Measurements from ENCODE around the gene HIF1A.
"Not testable (repeated sequence)": the region's sequence is repeated elsewhere in the genome, so short reads cannot be mapped to it uniquely, and the experiment has no call there.

The HIF1A gene

DNA sequence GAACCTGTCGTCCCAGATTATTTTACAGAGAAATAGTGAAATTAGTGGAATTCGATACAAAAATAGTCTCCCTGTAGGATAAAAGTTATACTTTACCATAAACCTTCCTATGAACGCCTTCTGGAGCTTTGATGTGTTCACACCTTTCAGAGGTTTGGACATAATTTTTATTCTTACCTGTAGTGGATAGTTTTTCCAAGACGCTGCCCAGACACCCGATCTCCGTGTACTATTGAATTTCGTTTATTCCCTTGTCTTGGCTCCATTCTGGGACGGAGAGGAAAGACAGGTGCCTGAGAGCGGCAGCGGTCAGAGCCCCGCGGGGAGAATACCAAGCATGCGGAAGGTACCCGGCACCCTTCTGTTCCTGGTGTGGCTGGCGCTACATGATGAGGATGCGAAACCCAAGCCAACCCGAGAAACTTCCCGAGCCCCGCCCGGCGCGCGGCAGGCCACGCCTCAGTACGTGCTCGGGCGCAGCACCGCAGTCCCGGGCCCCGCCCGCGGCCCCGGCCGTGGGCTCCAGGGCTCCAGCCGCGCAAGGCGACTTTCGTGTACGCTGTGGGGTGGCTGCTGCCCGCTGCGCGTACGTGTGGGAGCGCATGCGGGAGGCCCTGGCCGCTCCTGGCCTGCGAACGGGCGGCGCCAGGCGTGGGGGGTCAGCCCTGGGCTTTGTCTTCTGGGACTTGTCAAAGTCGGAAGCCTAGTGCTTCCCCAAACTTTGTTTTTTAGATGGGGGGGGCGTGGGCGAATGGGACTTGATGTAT, 55.6 kb downstream of the HIF1A start:
- DNase-seq: peak; percentile 80

DNA sequence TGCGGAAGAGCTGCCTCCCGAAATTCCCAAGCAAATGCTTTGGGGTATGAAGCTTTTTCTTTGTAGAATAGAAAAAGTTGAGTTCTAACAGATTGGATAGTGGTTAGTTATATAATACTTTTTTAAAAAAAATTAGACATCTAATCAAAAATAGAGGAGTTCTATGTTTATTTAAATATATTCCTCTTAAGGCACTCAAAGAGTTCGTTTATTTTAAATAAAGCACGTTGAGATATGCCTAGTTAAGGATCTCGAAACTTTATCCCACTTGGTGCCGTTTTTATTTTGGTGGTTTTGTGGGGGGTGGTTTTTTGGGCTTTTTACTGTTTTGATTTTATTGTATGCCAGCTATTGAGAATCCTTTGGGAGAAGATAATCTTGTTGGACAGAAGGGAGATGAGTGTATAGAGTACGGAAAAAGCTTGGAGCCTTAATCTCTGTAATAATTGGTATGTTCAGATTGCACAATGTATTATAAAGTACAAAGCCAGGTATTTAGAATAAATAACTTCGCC, 56.2 kb downstream of the HIF1A start:
- DNase-seq: no peak

DNA sequence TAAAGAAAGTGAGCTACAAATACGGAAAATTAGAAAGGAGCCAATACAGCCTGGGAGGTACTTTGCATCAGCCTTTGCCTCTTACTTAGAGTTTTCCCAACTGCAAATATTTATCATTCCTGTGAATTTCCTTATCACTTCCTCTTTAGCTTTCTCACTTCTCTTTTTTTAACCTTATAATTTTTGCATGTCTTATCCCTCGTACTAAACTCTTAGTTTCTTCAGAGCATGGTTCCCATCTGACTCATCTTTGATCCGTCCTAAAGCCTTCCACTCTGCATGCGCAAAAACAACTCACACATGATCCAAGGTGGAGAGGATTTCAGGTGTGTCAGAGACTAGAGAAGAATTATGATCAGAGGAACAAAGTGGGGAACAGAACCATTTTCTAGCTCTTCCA, 57.3 kb downstream of the HIF1A start:
- no peak for DNase-seq

DNA sequence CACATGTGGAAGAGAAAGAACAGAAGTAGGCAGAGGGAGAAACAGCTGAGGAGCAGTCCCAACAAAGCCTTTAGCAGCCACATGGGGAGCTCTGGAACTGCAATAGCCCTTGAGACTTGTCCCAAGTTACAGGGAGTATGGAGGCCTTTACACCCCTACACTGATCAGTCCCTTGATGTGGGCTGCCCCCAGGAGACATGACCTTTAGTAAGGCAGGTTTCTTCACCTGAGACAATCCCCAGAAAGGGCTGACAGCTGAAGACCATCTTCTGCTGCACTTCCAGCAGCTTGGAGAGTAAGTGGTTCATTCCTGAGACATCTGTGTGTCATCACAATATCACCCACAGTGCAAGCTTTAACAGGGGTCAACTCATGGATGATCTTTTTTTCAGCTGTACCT, 58.3 kb downstream of the HIF1A start:
- DNase-seq: no peak

DNA sequence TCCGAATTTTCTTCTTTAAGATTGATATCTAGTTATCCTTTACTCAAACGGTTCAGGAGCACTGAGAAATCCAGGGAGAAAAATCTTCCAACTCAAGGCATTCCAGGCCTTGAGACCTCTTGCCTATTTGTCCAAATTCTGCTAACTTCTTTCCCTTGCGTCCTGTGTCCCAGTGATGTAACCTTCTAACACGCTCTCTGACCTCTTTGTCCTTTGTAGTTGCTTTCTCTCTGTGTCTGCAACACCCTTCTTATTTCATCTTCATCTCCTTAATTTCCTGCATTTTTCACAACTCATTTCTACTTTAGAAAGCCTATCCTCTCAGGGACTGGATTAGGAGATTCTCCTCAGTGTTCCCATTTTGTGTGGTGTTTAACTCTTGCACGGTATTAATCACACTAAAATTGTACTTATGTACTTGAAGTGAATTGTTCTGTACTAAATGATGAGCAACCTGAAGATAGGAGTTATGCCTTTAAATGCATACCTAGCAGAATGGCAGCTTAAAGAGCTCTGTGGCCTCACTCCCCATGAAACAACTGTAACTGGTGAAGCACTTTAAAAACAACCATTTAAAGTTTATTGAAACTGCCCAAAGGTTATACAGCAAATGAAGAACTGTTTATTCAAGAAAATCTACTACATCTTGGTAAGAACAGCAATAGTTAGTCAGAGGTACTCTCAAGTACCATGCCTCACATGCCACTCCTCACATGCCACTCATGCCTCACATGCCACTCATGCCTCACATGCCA, 59.5 kb downstream of the HIF1A start:
- no peak for DNase-seq

DNA sequence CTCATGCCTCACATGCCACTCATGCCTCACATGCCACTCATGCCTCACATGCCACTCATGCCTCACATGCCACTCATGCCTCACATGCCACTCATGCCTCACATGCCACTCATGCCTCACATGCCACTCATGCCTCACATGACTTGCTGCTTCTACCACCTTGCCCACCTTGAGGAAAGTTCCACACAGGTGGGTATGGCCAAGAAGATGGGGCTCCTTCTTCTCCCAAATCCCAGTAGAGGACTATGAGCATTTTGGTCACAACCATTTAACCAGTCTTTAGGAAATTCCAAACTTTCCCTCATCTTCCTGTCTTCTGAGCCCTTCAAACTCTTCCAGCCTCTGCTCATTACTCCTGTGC, 60.0 kb downstream of the HIF1A start:
- DNase-seq: not testable (repeated sequence)

DNA sequence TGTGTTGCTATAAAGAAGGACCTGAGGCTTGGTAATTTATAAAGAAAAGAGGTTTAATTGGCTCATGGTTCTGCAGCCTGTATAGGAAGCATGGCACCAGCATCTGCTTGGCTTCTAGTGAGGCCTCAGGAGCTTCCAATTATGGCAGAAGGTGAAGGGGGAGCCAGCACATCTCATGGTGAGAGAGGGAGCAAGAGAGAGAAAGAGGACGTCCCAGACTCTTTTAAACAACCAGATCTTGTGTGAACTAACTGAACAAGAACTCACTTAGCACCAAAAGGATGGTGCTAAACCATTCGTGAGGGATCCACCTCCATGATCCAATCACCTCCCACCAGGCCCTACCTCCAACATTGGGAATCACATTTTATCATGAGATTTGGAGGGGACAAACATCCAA, 60.8 kb downstream of the HIF1A start:
- DNase-seq: no peak

DNA sequence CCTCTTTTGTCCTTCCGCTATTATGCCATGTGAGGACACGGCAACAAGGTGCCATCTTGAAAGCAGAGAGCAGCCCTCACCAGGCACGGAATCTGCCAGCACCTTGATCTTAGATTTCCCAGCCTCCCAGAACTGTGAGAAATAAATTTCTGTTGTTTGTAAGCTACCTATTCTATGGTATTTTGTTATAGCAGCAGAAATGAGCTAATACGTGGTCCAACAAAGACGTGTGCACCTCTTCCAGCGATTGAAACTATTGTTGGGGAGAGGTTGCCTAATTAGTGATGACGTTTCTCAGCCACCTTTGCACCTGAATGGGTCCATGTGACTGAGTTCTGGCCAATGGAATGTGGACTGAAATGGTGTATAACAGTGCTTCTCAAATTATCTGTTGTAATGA, 64.6 kb downstream of the HIF1A start:
- no peak for DNase-seq

DNA sequence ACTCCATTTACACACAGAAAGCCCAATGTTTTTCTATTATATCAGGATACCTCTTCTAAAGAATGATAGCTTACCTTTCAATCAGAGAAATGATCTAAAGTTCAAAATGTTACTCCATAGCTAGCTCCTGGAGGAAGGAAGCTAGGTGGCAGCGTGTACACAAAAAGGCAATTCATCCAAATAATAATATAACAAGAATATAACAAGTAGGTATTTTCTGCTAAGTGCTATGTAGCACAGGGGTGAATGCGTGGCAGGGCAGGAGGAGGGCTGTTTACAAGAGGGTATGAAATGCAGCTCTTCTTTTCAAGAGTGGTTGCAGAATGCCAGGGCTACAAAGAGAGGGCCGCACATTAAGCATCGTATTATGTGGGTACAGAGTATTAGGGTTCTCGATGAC, 66.2 kb downstream of the HIF1A start:
- DNase-seq: peak; percentile 36

DNA sequence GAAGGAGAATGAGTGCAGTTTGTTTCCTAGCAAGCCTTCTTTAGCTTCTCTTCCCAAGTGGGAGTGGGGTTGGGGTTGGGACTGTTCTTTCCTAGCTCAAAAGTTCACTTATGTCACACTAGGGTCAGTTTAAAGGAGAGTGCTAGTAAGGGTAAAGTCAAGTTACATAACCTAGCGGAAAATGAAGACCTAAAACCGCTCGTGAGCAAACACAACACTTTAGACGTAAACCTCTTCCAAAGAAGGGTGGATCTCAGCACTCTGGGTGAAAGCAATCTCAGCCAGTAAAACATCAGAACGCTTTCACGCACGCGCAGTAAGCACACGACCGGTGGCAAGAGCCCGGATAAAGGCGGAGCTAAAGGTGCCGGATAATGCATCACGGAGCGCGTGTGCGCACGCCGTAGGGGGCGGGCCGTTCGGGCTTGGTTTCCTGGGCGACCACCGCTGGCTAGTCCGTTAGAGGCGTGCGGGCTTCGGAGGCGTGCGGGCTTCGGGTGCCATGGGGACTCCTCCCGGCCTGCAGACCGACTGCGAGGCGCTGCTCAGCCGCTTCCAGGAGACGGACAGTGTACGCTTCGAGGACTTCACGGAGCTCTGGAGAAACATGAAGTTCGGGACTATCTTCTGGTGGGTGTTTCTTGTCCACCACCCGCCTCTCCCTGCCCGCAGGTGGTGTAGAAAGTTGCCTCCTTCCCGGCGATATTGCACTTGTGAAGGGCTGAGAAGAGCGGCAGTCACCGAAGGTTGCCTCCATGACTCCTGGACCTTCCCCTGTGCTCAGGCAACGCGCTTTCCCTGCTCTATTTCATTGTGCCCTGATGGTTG, 66.9 kb downstream of the HIF1A start, which contains the start of gene SNAPC1:
TSS of gene SNAPC1 (plus strand) at position 462 of the 828 bp plus-strand sequence. CDS start at position 503, 41 bp downstream.
- peak; percentile 95 for DNase-seq

DNA sequence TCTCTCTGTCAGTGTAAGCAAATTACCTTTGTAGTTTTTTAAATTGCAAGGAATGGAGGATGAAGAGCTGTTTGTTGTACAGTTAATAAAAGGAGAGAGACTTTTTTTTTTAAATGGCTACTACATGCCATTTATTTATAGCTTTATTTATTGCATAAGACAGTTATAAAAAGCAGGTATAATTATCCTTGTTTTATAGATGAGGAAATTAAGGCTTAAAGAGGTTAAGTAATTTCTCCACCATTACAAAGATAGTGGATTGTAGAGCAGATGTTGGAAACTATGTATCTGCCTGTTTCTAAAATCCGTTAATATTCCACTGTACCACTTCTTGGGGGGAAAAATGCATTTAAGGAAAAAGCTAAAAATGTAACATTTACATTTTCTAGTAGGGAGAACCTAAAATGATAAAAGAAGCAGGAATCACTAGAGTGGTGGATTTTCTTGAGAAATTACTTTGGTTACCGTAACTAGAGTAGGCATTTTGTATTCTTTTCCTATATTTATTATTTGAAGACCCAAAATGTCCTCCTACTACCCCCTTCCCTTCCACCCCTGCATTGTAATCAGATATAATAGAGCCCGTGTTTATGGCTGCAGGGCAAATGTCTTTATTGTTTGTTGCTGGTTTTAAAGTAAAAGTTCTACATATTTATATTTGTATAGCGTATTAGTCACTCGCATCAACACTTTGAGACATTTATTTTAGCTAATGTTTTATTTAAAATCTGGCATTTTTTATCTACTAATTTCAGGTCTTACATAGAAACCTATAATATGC, 69.2 kb downstream of the HIF1A start:
- DNase-seq: no peak

DNA sequence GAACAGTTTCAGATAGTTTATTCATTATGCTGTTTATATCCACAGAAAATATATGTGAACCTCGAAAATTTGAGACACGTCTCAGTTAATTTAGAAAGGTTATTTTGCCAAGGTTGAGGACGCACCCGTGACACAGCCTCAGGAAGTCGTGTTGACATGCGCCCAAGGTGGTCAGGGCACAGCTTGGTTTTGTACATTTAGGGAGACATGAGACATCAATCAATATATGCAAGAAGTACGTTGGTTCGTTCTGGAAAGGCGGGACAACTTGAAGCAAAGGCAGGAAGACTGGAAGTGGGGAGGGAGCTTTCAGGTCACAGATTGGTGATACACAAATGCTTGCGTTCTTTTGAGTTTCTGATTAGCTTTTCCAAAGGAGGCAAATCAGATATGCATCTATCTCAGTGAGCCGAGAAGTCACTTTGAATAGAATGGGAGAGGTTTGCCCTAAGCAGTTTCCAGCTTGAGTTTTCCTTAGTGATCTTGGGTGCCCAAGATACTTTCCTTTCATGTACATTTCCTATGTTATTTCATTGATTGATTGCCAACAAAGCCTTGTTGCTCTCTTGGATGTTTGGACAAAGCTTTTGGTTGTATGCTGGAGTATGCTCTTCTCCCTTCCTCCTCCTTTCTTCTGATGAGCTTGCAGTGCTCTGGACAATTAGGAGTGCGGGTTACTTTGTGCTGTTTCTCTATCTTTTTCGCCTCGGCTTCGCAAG, 70.1 kb downstream of the HIF1A start:
- no peak for DNase-seq

DNA sequence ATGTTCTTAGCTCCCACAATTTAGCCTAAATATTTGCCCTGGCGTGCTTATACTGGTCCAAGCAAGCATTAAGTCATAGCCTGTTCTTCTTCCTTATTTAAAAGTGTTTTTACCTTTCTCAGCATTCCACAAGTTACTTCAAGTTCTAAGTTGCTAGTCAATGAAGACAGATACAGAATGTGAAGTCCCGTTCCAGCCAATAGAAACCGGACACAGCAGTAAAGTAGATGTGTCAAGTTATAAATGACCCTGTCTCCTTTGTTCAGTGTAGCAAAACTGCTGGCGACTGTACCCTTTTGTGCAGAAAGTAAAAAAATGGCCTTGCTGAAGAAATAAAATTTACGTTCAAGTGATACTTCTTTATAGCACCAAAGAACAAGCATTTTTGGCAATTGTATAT, 70.8 kb downstream of the HIF1A start:
- DNase-seq: no peak

DNA sequence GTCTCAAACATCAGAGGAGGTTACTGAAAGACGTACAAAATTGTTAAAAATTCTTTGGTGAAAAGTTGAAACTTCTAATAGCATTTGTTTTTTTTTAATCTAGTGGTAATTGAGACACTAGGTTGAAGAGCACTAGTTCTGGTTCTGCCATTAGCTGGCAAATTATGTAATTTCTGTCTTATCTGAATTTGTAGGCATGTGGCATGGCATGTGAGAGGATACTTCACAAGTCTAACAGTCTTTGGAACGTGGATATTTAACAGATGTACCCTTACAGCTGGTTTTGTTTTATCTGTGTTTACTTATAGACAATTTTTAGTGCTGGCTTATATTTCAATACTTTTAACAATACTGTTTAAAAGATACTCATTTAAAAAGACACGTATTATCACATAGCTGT, 72.9 kb downstream of the HIF1A start:
- no peak for DNase-seq

DNA sequence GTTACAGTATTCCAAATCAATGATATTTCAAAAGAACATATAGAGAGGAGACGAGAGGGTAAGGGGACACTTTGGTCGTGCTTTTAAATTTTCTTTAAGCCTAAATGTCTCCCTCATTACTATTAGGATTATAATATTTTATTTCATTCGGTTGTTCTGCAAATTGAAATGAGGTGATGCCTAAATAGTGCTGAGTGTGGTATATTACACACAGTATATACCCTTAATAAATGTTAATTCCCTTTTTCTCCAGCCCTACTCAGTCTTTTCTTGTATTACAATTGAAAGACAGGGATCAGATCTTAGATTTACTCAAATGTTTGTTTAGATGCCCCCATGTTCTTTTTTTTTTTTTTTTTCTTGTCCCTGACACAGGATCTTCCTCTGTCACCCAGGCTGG, 74.6 kb downstream of the HIF1A start:
- no peak for DNase-seq

DNA sequence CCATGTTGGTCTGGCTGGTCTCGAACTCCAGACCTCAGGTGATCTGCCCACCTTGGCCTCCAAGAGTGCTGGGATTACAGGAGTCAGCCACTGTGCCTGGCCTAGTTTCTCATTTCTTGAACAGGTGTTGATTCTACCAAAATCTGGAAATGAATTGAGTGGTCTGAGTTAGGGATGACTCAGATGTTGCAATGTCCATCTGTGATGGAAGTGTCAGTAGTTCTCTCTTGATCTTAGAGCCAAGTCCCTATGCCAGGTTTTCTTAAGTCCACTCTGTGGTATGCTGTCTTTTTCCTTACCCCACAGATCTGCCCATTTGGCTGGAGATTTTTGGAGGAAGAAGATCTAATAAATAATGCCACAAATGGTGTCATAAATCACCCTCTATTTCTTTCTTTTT, 79.5 kb downstream of the HIF1A start:
- DNase-seq: no peak

DNA sequence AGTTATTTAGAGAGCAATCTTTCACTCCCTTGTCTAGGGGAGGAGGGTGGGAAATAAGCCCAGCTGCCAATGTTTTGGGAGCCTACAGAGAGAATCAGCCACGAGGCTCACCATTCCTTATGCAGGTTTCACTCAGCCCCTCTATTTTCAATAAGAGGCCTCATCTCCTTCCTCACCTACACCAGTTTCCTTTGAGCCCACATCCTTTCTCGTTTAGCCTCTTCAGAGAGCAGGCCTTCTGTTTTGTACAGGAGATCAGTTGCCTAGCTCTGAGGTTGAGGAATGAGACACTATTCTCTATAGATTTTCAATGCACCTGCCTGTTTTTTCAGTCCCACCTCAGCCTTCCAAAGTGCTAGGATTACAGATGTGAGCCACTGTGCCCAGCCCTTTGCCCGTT, 84.8 kb downstream of the HIF1A start:
- no peak for DNase-seq

DNA sequence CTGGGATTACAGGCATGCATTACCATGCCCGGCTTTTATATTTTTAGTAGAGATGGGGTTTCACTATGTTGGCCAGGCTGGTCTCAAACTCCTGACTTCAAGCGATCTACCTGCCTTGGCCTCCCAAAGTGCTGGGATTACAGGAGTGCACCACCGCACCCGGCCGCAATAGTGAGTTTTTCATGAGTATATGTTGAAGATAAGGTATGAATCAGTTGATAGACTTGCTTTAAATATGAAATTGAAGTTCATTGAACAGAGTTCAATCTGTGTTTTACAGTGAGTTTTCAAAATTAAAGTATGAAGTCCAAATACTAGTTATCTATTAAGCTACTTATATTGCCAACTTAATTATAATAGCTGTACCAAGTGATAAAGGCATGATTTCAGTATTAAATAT, 102.0 kb downstream of the HIF1A start:
- DNase-seq: no peak

Measured in activated T-cell treated with anti-CD3 and anti-CD28 coated beads, Interleukin-2, amount 50 U/mL, for 1 hour (primary cell).